GM12891 (cell line): Measurements from ENCODE around the gene OVOL1.

Experiments used
- DNase-seq: peaks from one replicate; pipeline ENCODE4 v3.0.0; 2011; ENCODE audit warnings: low spot score; ENCODE audit not compliant: insufficient read length
- FAIRE-seq: peaks from 2 replicates; lab custom pipeline; 2011; peaks lifted over from hg19 to GRCh38; lab: Jason Lieb, UNC
- PAX5 ChIP-seq: IDR thresholded peaks from 2 replicates; pipeline ENCODE4 v1.6.1; 2011; ENCODE audit warnings: low read length, moderate library complexity, mild to moderate bottlenecking; ENCODE audit not compliant: insufficient read depth, severe bottlenecking
- POLR2A ChIP-seq: IDR thresholded peaks from 2 replicates; pipeline ENCODE4 v1.6.1; 2011; ENCODE audit warnings: low read depth, low read length, control low read depth
- POLR2AphosphoS5 ChIP-seq: IDR thresholded peaks from 2 replicates; pipeline ENCODE4 v1.6.1; 2011; ENCODE audit warnings: low read depth, low read length, control low read depth
- POU2F2 ChIP-seq: IDR thresholded peaks from 2 replicates; pipeline ENCODE4 v1.6.1; 2011; ENCODE audit warnings: low read depth, mild to moderate bottlenecking, control low read depth, low read length, moderate library complexity
- SPI1 ChIP-seq: IDR thresholded peaks from 2 replicates; pipeline ENCODE4 v1.6.1; 2011; ENCODE audit warnings: low read depth, low read length, control low read depth
- TAF1 ChIP-seq: IDR thresholded peaks from 2 replicates; pipeline ENCODE4 v1.6.1; 2011; ENCODE audit warnings: low read depth, low read length, control low read depth

Gene OVOL1

GRCh38 chr11:65798882-65799281 is 12.0 kb downstream of the OVOL1 start:
- DNase-seq (no peak), FAIRE-seq (no peak)
- TF ChIP-seq POU2F2 (no peak), PAX5 (no peak), POLR2AphosphoS5 (no peak), POLR2A (no peak), SPI1 (no peak), TAF1 (no peak)

DNA sequence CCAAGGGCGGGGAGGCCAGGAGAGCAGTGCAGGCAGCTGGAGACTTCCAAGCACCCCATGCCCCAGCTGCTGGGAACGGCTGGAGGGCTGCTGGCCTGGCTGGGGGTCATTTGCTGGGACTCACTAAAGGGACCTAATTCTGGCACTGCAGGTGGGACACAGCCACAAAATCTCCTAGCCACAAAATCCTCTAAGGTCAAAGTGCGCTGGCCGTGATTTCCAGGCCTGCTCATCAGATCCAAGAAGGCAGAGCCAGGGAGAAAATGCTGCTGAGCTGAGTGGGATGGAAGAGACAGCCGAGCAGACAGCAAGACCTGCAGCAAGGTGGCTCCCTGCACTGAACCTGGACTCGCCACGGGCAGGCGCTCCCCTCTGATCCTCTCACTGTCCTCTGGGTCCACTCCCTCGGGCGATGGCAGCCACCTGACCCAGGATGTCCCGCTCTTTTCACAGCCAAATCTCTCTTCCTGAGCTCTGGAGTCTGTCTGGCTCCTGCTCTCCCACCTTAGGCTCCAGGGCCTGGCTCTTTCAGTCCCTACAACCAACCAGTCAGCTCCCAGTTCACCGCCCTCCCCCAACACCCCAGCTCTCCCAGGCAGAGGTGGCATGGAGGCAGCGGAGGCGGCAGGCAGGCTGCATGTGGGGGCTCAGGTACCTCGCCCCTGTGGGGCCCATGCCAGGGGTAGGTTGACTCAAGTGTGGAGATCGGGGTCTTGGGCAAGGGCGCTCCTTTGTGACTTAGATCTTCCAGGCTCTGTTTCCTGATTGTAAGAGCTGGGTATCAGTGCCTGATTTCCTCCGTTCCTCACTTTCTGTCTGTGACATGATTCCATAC is 14.5 kb downstream of the OVOL1 start:
- no peak for FAIRE-seq
- TF ChIP-seq PAX5 (no peak), SPI1 (no peak), POLR2AphosphoS5 (no peak), POU2F2 (no peak), POLR2A (no peak), TAF1 (no peak)

GRCh38 chr11:65802841-65803240 is 16.0 kb downstream of the OVOL1 start:
- TF ChIP-seq PAX5 (no peak), SPI1 (peak; percentile 97), TAF1 (0 out of 2 replicates have a peak, but pooled peaks have one; percentile 21)
- DNase-seq, result peak; percentile 71
- peak; percentile 95 for FAIRE-seq

More for the DNA sequence above, 14.5 kb downstream of the OVOL1 start:
- no peak for DNase-seq

DNA sequence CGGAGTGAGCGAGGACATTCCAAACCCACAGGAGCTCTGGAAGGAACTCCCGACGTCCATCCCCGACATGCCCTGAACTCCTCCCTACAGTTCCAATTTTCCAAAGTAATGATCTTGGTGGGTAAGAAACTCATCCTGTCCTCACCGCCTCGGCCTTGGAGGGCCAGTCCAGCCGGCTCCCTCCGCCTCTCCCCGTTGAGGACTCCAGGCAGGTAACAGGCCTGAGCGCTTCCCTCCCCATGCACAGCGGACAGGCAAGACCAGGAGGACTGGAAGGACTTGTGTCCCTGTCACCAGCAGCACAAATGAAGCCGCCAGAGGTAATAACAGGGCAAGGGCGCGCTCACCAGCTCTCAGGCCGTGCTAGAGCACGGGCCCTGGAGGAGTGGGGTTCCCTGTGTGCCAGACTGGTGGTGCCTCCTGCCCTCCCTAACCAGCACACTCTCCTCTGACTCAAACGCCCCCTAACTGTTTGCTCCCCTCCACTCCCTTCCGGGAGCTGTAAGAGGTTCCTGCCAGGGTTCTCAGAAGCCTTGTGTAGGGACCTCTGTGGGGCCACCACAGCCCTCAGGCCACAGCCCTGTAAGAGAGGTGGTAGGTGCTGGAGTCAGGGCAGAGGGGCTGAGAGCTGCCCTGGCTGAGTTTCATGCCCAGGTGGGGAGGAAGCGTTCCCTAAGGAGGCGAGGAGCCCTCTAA is 17.1 kb downstream of the OVOL1 start:
- TF ChIP-seq SPI1 (no peak), POLR2AphosphoS5 (no peak), POU2F2 (no peak), TAF1 (no peak), PAX5 (no peak), POLR2A (no peak)
- no peak for FAIRE-seq

GRCh38 chr11:65806979-65807378 is 20.1 kb downstream of the OVOL1 start:
- DNase-seq (no peak), FAIRE-seq (no peak)
- TF ChIP-seq POLR2AphosphoS5 (no peak), SPI1 (no peak), POLR2A (no peak), PAX5 (no peak), TAF1 (no peak), POU2F2 (no peak)

More for the DNA sequence above, 17.1 kb downstream of the OVOL1 start:
- DNase-seq, result no peak

- FAIRE-seq (no peak), DNase-seq (no peak)
- TF ChIP-seq POU2F2, result no peak
Observed at GRCh38 chr11:65808744-65809341, 22.0 kb downstream of the OVOL1 start.

GRCh38 chr11:65809496-65809895 is 22.6 kb downstream of the OVOL1 start:
- no peak for FAIRE-seq
- DNase-seq, result no peak
- TF ChIP-seq PAX5 (no peak), SPI1 (no peak), POLR2A (no peak), POLR2AphosphoS5 (no peak), TAF1 (no peak), POU2F2 (no peak)

- peak; percentile 79 for FAIRE-seq
- peak; percentile 59; the same call in 1 of the 2 replicates for TF ChIP-seq POU2F2
- no peak for TF ChIP-seq POLR2AphosphoS5
- DNase-seq, result no peak
Observed at GRCh38 chr11:65810046-65810868, 23.4 kb downstream of the OVOL1 start.

GRCh38 chr11:65811764-65812475 is 25.1 kb downstream of the OVOL1 start:
- FAIRE-seq (no peak), DNase-seq (no peak)
- TF ChIP-seq POLR2AphosphoS5, result no peak
- TF ChIP-seq SPI1, result no peak
- no peak for TF ChIP-seq PAX5
- no peak for TF ChIP-seq POU2F2
